Calu3 (cell line): ENCODE results near the gene HABP4. TPM values are rescaled to one million over a fixed set of nuclear protein-coding genes. Genes with fewer than 3 reads are reported as not detected.

Source experiments
- BruUV-seq: library from RNA; stranded (reverse); fragments of 400-500 nt; replicated peaks from 2 replicates; lab custom pipeline; 2021; lab: Mats Ljungman, UMichigan
- CTCF ChIA-PET: fragments of 300-600 bp; sonication (Branson Sonifier 250); formaldehyde crosslinking; loops from one replicate; lab custom pipeline; 2022; ENCODE audit warnings: antibody characterized with exemption; lab: Charles Lee
- DNase-seq: peaks from one replicate; pipeline ENCODE4 v3.0.0; 2022
- H3K27ac Mint-ChIP-seq: one replicate; pipeline ENCODE4 v1.8.0; 2022; ENCODE audit warnings: mixed read lengths; ENCODE audit not compliant: unreplicated experiment
- H3K27me3 Mint-ChIP-seq: one replicate; pipeline ENCODE4 v1.8.0; 2022; ENCODE audit warnings: mixed read lengths; ENCODE audit not compliant: unreplicated experiment
- H3K36me3 Mint-ChIP-seq: one replicate; pipeline ENCODE4 v1.8.0; 2022; ENCODE audit warnings: mild to moderate bottlenecking, moderate library complexity, mixed read lengths; ENCODE audit not compliant: insufficient read depth, unreplicated experiment
- H3K4me1 Mint-ChIP-seq: one replicate; pipeline ENCODE4 v1.8.0; 2022; ENCODE audit warnings: mild to moderate bottlenecking, low read depth, mixed read lengths; ENCODE audit not compliant: unreplicated experiment
- H3K4me3 Mint-ChIP-seq: one replicate; pipeline ENCODE4 v1.8.0; 2022; ENCODE audit warnings: mild to moderate bottlenecking, low read depth, moderate library complexity, mixed read lengths; ENCODE audit not compliant: unreplicated experiment
- H3K9me3 Mint-ChIP-seq: one replicate; pipeline ENCODE4 v1.8.0; 2022; ENCODE audit warnings: low read depth, mixed read lengths; ENCODE audit not compliant: unreplicated experiment
- intact Hi-C: fragments of 100-400 bp; cut with micrococcal nuclease; formaldehyde crosslinking; loops from one replicate; pipeline ENCODE4 v1.10.0; 2022; ENCODE audit not compliant: unreplicated experiment
- total RNA-seq: library from RNA; stranded (reverse); gene quantifications from 2 replicates; pipeline ENCODE4 v1.2.3, GENCODE V29; 2022
- TF ChIP-seq, protein P1 (sequence below): fragments of 200-600 bp; IDR thresholded peaks from one replicate; pipeline ENCODE4 v1.8.0; 2022; ENCODE audit warnings: antibody characterized with exemption; ENCODE audit not compliant: unreplicated experiment

Gene HABP4
- total RNA-seq, 1 experiment from 2014 or later, result 11.6 TPM

GRCh38 chr9:96486386-96487028 is 36.5 kb downstream of the HABP4 start:
- BruUV-seq, result no TSS peak
- H3K27me3 Mint-ChIP-seq, result no peaks in the 10 kb centered on the region
- no peaks in the 10 kb centered on the region for H3K4me1 Mint-ChIP-seq
- H3K27ac Mint-ChIP-seq, result no peak overlapping the region
- H3K4me3 Mint-ChIP-seq, result no peak overlapping the region
- intact Hi-C loops, result no loop called here
- H3K36me3 Mint-ChIP-seq, result peaks cover 7% of the 10 kb centered on the region
- DNase-seq, result no peak
- CTCF ChIA-PET, result no interaction called here
- no peaks in the 10 kb centered on the region for H3K9me3 Mint-ChIP-seq
- TF ChIP-seq, protein P1, sequence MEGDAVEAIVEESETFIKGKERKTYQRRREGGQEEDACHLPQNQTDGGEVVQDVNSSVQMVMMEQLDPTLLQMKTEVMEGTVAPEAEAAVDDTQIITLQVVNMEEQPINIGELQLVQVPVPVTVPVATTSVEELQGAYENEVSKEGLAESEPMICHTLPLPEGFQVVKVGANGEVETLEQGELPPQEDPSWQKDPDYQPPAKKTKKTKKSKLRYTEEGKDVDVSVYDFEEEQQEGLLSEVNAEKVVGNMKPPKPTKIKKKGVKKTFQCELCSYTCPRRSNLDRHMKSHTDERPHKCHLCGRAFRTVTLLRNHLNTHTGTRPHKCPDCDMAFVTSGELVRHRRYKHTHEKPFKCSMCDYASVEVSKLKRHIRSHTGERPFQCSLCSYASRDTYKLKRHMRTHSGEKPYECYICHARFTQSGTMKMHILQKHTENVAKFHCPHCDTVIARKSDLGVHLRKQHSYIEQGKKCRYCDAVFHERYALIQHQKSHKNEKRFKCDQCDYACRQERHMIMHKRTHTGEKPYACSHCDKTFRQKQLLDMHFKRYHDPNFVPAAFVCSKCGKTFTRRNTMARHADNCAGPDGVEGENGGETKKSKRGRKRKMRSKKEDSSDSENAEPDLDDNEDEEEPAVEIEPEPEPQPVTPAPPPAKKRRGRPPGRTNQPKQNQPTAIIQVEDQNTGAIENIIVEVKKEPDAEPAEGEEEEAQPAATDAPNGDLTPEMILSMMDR, result no peak

DNA sequence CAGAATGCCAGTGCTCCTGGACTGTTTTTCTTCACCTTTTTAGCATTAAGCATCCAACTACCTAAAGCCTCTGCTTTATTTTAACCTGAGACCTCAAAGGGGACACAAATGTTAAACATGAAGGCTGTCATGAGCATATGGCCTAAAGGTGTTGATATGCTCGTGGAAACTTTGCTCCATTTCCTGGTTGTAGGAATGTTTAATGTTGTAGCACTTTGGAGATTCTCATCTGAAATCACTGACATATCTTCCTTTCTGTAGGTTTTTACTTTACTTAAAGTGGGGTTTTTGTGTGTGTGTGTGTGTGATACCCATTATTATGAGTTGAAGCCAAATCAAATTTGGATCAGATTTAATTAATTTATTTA is 37.0 kb downstream of the HABP4 start:
- DNase-seq, result no peak
- peaks cover 12% of the 10 kb centered on the region for H3K36me3 Mint-ChIP-seq
- no peak overlapping the region for H3K4me3 Mint-ChIP-seq
- no peaks in the 10 kb centered on the region for H3K9me3 Mint-ChIP-seq
- TF ChIP-seq, protein P1, result no peak
- no peak overlapping the region for H3K27ac Mint-ChIP-seq
- no peaks in the 10 kb centered on the region for H3K27me3 Mint-ChIP-seq
- intact Hi-C loops, result no loop called here
- BruUV-seq, result no TSS peak
- no peaks in the 10 kb centered on the region for H3K4me1 Mint-ChIP-seq
- CTCF ChIA-PET, result no interaction called here

DNA sequence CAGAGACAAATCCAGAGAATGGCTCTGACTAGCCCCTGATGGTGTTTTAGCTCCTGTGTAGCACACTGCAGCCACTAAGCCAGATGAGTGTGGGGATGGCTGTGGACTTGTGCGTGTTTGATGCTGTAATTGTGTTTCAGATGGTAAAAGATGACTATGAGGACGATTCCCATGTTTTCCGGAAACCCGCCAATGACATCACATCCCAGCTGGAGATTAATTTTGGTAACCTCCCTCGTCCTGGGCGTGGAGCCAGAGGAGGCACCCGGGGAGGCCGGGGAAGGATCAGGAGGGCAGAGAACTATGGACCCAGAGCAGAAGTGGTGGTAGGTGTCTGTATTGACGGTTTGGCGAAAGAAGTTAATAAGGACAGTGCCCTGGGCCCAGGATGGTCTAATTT is 38.0 kb downstream of the HABP4 start:
- Mint-ChIP-seq H3K4me3 (no peak overlapping the region), H3K36me3 (peaks cover 17% of the 10 kb centered on the region), H3K9me3 (no peaks in the 10 kb centered on the region), H3K27me3 (no peaks in the 10 kb centered on the region), H3K27ac (no peak overlapping the region), H3K4me1 (no peaks in the 10 kb centered on the region)
- DNase-seq, result no peak
- TF ChIP-seq, protein P1, result no peak
- no TSS peak for BruUV-seq
- intact Hi-C loops, result no loop called here
- CTCF ChIA-PET, result no interaction called here

DNA sequence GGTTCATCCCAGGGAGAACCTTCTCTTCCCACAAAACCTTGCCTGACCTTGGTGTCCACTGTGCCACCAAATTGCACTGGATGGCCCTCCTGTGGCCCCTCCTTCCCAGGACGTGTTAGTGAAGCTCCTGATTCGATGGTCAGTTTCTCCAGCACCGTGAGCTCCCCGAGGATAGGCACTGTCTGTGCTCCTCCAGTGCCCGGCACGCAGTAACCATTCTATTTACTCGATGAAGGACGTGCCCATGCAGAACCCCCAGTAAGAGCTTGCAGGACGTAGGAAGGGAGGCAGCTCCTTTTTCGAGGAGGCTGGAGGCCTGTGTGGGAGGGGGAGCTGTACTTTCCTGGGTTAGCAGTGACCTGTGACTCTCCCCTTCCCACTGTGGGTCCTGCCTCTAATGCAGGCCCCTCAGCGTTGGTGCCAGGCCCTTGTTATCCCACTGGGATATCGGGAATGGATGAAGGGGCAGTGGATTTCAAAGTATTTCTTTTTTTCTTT is 39.6 kb downstream of the HABP4 start:
- no peaks in the 10 kb centered on the region for H3K27me3 Mint-ChIP-seq
- intact Hi-C loops, result no loop called here
- H3K4me3 Mint-ChIP-seq, result no peak overlapping the region
- no peak for DNase-seq
- CTCF ChIA-PET, result no interaction called here
- no peaks in the 10 kb centered on the region for H3K9me3 Mint-ChIP-seq
- no TSS peak for BruUV-seq
- H3K4me1 Mint-ChIP-seq, result no peaks in the 10 kb centered on the region
- H3K36me3 Mint-ChIP-seq, result peaks cover 17% of the 10 kb centered on the region
- TF ChIP-seq, protein P1, result no peak
- no peak overlapping the region for H3K27ac Mint-ChIP-seq
